GM20431 (cell line): ENCODE data around the gene MEF2A.

ENCODE experiments used
- in situ Hi-C: fragments of 300-500 bp; cut with MseI, MboI; formaldehyde crosslinking; loops from one replicate; pipeline ENCODE4 v1.15.0; 2020; ENCODE audit warnings: low sequenced_read_pairs; ENCODE audit not compliant: unreplicated experiment

The MEF2A gene

DNA sequence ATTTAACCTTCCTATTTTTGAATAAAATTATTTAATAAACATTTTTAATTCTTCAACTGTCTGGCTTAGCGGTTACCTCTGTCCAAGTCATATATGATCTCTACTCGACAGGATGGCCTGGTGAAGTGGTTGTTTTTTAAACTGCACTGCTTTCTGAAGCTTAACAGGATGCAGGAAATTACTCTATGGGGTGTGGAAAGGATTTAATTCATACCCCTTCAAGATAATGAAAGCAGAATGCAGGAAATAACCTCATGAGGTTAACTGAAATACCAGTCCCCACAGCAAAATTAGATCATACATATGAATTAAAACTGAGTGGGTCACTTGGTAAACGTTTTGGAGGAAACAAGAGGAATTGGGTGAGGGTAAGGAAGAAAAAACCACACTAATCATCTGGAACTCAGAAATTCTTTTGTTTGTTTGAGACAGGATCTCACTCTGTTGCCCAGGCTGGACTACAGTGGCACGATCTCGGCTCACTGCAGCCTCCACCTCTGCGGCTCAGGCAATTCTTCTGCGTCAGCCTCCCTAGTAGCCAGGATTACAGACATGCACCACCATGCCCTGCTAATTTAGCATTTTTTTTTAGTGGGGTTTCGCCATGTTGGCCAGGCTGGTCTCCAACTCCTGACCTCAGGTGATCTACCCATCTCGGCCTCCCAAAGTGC lies 117.4 kb downstream of the MEF2A start:
- in situ Hi-C loops = no loop called here

DNA sequence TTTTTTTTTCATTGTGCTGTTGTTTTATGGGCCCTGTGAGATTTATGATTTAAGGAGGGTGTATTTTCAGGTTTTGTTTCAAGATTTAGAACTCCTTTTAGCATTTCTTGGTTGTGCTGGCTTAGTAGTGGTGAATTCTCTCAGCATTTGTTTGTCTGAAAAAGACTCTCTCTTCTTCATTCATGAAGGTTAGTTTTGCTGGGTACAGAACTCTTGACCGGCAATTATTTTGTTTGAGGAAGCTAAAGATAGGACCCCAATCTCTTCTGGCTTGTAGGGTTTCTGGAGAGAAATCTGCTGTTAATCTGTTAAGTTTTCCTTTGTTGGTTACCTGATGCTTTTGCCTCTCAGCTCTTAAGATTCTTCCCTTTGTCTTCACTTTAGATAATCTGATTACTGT lies 120.5 kb downstream of the MEF2A start:
- in situ Hi-C loops = no loop called here

DNA sequence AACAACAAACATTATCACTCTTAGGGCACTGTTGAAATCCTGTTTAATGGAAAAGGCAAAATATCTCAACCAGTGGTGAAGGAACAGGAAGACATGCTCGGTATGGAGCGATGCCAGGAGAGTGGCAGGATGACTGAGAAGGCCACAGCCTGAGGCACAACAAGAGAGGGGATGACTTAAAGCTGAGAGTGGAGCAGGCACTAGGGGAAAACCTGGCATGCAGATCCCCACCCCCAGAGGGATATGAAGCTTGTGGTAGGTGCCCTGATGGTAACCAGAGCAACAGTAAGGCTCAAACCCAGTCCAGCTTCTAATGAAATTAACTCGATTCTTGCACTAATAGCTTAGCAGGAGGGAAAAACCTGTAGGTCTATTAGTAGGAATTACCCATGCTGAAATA lies 127.0 kb downstream of the MEF2A start:
- in situ Hi-C loops = no loop called here

DNA sequence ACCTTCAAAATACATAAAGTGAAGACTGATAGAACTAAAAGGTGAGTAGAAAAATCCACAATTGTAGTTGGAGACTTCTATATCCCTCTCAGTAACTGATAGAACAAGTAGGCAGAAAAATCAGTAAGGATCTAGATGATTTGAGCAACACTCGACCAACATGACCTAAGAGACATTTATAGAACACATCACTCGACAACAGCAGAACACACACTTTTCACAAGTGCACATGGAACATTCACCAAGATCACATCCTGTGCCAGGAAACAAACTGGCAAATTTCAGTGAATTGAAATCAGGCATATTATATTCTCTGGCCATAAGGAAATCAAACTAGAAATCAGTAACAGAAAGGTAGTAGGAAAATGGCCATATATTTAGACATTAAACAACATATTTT lies 130.3 kb downstream of the MEF2A start:
- in situ Hi-C loops = no loop called here

DNA sequence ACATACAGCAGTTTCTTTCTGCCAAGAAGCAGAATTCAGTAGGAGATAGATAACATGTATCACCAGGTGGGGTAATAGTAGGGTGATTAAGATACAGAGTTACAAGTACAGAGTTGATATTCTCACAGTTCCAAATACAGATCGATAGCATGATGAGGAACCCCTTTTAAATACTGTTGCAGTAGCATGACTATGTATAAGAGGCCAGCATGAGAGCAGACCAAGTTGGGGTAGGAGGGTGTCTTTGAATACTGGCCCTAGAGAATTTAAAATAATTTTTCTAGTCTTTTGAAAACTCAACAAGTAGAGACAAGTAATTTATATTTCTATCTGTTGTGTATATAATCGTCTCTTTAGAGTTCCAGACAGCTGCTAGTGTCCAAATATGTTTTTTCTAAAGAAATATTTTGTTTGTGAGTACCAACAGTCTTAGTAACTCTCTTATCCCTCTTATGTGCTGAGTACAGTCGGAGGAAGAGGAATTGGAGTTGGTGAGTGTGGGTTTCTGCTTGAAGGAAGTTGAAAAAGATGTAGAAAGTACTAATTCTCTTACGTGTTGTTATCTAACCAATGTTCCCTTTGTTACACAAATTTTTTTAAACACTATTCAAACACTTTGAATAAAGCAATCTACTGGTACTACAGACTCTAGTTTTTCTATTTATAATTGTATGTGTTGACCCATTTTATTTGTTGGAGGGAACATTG lies 137.3 kb downstream of the MEF2A start:
- in situ Hi-C loops = no loop called here

DNA sequence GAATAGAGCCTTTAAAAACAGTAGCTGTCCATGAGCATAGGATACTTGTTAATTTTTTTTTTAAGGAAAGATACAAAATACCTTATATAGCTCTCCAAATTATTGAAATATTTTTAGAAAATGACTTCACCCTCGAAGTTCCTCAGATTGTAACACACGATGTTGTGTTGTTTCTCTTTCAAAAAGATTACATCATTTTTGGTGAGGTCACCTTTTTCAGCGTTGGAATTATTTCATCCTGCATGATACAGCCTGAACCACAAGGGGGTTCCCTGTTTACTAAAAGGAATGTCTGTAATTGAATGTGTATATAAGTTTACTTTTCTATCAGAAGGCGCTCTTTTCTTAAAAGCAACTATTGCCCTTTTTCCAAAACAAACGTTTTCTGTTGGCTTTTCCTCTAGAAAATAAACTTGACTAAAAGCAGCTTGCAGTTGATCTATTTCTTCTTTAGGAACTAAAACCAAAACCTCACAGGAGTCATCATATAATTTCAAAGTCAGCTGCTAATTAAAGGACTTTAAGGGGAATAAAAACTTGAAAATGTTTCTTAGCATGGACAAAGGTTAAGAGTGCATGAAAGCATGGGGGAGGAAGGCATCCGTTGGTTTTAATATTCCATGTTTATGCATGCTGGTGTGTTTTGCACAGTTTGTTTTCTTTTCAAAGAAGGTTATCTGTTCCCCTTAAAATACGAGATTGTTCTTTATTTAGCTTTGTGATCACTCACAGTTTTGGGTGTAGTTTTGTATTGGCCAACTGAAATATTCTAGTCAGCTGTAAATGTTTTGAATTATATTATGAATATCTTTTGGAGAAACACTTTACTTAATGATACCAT lies 138.0 kb downstream of the MEF2A start:
- in situ Hi-C loops = no loop called here

DNA sequence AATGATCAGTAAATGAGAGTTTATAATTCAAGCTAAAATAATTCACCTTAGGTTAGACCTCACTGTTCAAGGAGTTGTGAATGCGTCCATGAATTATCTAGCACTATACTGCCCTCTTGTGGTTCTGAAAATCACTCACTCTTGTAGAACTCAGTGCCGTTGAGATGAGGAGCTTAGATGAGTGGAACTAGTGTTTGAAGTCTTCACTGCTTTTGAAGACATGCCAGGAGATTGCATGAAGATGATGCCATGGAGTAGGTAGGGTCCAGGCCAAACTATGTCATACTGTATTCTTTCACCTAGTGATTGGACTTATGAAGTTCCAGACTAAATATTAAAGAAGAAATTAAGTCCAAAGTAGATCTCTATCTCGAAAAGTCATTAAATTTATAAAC lies 138.7 kb downstream of the MEF2A start:
- in situ Hi-C loops = no loop called here

DNA sequence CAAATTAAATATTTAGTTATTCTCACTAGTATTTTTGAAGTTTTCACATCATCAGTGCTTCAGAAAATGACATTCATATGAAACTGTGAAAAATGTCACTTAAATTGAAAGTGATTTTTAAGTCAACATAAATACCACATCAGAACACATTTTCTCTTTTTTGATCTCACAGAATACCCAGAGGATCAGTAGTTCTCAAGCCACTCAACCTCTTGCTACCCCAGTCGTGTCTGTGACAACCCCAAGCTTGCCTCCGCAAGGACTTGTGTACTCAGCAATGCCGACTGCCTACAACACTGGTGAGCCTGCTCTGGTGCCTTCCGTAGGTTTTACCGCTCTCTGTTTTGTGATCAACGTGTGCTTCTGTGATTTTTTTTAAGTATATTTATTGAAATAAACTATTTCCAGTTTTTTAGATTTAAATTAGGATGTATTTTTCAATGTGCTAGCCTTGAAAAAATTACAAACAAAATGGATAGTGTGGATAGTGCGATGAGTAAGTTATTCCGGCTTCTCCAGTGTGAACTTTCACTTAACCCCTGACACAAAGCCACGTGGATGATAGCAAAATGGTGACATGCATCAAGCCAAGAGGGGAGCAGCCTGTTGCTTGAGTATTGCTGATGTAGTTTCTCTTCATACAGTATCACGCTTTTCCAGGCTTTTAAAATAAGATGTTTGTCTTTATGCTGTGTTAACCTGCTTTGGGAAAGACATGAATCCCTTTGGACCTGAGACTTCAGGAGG lies 140.9 kb downstream of the MEF2A start:
- in situ Hi-C loops = no loop called here

DNA sequence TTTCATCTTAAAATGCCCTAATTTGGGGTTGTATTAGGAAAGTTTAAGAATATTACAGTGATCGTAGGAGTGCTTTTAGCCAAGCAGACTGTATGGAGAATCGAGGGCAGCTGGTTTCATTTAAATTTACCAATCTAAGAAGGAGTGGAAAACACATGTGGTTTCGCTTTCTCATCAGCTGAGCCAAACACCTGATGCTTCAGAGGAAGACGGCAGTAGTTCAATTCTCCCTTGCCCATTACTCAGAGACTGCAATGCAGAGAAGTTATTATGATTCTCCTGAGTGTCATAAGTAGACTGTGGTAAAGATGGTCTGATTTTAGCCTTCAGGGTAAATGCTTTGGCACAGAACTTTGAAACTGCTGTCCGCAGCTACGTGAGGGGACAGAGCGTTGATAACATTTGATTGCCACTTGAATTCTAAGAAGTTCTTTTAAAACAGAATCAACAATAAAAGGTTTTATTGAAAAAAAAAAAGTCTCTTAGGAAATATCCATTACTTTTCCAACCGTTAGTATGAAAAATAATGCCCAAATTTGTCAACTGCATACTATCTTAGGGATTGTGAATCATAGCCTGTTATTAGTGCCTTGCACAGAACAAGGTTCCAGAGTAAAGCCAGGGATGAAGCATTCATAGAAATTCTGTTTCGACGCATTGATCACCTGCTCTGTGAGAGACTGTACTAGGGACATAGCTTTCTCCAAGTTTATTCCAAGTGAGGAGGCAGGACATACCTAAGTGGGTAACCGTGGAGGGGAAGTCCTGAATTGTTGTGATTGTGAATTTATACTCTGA lies 141.9 kb downstream of the MEF2A start:
- in situ Hi-C loops = no loop called here

DNA sequence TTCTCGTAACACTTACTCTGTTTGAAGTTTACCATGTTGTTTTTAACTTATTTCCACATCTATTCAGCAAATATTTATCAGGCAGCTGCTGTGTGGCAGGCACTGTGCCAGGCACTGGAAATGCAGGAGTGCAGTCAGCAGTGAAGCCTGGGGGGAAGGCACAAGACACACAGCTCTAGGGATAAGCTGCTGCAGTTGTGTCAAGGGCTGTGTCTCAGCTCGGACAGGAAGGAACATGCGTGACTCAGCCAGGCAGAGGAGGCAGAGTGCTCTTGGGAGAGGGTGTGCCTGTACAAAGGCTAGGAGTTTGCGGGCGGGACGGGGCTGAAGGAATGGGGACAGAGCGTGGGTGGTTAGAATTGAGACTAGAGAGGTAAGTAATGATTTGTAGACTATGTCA lies 142.8 kb downstream of the MEF2A start:
- in situ Hi-C loops = no loop called here

DNA sequence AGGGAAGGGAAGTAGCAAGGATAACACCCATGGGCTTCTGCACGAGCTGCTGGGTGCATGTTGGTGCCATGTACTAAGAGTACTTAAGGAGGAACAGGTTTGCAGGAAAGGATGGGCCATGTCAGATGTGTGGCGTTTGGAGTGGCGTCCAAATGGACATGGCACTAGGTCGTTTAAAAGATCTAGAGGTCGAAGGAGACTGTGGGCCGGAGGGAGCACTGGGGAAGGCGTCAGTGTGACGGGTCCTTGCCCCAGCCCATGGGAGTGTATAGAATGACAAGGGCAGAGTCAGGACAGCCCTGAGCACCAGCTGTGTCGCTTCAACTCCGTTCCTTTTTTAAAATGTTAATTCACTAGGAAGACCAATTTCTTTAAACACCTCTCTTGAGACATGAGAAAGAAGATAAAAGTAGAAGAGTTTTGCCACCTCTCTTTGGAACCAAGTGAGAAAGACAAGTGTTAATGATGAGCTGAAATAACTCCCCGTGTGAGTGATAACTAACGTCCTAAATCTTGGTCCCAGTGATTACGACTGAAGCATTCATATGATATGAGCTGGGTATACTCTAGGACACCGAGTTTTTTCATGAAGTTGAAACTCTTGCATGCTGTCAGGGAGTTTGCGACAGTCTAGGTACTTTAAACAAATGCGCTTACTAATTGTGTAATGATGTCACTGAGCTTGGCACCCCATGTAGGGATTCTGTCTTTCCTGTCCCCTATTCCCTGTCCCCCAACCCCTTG lies 143.6 kb downstream of the MEF2A start:
- in situ Hi-C loops = no loop called here

DNA sequence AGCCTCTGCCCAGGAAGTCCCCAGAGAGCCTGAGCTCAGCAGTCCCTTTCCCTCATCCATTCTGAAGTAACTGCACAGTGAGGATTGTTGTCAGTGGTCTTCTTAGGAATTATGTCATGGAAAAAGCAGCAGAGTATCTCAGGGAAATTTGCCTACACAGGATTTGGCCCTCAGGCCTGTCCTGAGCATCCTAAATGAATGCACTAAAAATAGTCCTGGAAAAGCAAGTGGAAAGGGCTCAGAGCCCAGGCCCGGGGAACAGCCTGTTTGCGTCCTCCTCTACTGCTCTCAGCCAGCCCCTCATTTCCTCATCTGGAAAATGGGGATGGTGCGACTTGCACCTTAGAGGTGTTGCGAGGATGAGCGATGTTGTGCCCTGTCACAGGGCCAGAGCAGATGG lies 145.8 kb downstream of the MEF2A start:
- in situ Hi-C loops = no loop called here

DNA sequence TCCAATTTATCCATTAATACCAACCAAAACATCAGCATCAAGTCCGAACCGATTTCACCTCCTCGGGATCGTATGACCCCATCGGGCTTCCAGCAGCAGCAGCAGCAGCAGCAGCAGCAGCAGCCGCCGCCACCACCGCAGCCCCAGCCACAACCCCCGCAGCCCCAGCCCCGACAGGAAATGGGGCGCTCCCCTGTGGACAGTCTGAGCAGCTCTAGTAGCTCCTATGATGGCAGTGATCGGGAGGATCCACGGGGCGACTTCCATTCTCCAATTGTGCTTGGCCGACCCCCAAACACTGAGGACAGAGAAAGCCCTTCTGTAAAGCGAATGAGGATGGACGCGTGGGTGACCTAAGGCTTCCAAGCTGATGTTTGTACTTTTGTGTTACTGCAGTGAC lies 146.6 kb downstream of the MEF2A start:
- in situ Hi-C loops = no loop called here

DNA sequence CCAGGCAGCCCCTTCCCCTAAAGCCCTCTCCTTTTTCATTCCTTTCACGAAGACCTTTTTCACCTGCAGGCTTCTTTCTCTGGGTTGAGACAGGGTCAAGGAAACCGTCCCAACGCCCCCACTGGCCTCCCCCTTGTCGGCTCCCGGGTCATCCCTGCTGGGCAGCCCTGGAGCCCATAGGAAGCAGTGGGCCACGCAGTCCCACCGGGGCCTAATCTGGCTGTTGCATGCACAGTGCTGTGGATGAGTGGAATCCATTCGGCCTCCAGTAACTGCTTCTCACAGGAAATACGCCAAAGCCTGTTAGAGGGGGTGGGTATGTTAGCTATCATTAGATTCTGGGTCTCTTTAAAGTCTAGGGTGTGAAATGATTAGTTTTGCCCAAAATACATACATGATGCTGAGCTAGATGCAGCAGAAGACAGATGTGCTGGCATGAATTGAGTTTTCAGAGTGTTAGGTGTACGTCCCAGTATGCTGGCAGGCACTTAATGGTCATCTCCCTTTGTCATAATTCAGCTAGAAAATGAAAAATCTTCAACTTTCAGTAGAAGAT lies 150.8 kb downstream of the MEF2A start:
- in situ Hi-C loops = no loop called here

DNA sequence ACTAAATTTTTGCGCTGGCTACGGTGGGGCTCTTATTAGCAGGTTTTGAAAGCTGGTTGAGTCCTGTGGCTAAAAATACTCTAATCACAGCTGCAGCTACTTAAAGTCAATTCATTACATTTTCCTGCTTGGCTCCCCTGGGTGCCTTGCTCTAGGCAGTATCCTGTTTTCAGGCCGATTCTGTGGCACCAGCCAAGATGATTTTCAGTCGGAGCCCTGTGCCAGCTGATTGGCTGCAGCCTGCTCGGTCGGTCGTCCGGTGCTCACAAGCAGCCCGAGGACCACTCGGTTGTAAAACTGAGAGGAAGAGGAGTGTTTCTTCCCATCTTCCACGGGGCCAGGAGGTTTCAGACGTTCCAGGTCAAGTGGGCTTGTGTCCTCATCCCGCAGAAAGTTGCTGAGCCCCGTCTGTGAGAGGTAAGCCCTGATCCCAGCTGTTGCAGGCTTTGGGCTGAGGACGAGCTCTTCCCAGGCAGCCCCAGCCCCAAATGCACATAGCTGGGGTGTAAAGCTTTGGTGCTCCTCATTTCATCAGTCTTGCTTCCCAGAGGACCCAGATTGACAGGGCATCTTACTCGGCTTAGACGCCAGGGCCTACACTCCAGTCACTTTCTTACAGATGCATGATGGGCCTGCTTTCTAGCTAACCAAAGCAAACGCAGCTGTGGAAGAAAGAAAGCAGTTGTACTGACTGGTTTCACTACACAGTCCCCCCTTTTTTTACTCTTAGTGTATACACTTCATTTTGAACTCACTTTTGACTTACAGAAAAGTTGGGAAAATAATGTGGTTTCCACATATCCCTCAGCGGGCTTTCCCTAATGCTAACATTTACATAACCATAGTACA lies 151.6 kb downstream of the MEF2A start:
- in situ Hi-C loops = no loop called here

DNA sequence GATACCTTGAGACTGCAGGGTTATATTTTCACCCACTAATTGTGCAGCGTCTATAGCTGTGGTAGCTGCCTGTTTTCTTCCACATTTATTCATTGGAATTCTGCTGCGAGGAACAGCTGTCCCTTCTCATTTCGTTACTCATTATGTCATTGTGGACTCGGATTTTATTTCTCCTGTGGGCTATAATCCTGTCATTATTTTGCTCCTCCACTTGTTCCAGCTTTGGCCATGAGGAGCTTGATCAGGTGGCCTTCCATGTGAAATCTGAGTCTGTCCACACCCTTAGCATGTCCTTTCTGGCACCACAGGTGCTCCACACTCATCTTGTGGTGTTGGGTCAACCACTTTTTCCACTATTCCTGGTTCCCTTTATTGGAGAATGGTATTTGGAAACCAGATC lies 152.6 kb downstream of the MEF2A start:
- in situ Hi-C loops = no loop called here

DNA sequence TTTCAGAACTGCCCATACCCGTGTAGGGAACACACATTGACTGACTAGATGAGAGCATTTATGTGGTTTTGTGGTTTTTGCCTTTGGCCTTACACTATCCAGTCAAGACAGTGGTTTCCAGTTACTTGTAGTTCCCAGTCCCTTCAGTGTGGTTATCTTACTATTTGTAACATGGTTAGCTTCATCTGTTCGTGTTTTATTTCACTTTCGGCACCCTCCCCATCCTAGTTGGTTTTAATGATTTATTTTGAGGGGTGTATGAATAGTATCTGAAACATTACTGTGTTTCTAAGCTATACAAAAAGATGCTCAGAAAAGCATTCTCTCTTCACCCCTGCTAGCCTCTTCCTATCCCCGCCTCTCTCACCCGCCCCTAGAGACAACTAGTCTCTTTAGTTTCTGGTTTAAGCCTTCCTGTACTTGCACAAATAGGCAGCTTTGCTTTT lies 153.3 kb downstream of the MEF2A start:
- in situ Hi-C loops = no loop called here

DNA sequence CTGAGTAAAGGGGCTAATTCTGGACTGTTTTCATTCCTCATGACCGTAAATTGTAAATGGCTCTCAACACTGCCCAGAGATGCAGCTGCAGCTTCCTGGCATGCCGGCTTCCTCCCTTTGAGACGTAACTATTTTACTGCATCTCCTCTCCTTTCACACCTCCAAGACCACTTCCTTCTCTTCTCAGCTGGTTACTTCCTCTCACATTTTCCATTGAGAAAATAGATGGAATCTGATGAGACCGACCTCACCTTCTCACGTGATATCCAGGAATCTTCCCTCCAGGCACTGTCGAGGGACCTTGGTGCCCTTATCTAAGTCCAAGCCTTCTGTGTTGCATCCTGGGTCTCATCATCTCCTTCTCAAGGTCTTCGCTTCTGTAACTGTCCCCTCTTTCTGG lies 154.7 kb downstream of the MEF2A start:
- in situ Hi-C loops = no loop called here
